GM19035 (cell line): ENCODE results near the gene FYN.

Experiments
- ATAC-seq: cut with Tn5 transposase; IDR thresholded peaks from one replicate; pipeline ENCODE4 v1.9.1; 2021; ENCODE audit not compliant: unreplicated experiment

Gene FYN

DNA sequence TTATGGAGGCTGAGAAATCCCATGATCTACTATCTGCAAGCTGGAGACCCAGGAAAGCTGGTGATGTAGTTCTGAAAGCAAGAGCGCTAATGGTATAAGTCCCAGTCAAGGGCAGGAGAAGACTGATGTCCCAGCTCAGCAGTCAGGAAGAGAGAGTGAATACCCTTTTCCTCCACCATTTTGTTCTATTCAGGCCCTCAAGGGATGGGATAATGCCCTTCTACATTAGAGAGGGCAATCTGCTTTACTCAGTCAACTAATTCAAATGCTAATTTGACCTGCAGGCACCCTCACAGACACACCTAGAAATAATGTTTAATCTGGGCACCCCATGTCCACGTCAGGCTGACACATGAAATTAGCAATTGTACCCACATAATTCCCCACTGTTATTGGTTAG is 10.8 kb upstream of the FYN start:
- no peak for ATAC-seq

DNA sequence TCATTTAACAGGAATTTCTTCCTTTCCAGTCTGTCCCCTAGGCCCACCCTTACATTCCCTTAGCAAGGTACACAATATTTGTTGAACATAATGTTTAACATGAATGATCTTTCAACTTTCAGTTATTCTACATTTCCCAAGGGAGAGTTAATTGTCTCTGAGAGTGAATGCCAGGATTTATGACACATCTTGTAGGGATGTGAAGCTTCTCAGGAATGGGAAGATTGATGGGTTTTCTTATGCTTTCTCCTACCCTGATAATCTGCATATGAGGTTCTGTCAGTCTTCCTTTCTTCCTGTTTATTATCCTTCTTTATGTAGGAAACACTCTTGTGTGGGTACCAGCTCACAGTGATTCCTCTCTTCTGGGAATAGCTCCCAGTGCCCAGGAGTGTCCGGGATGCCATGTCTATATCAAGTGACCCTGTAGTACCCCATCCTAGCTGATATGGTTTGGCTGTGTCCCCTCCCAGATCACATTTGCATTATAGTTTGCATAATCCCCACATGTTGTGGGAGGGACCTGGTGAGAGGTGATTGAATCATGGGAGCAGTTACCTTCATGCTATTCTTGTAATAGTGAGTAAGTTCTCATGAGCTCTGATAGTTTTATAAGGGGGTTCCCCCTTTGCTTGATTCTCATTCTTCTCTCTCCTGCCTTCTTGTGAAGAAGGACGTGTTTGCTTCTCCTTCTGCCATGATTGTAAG is 7.1 kb upstream of the FYN start:
- ATAC-seq = no peak

DNA sequence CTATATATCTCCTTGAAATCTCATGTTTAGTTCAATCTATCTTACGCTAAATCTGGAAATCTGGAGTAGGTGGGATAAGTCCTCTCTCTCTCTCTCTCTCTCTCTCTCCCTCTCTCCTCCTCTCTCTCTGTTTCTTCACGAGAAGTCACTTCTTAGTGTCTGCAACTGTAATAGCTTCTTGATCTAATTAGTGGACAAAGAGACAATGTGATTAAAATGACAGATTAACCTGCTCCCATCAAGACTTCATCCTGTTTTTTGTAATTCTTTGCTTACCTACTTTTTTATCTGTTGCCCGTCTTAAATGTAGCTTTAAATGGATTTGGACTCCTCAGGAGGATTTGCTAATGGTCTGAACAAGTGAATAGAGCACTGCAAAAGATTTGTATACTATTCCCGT is 2.5 kb upstream of the FYN start:
- ATAC-seq = no peak

DNA sequence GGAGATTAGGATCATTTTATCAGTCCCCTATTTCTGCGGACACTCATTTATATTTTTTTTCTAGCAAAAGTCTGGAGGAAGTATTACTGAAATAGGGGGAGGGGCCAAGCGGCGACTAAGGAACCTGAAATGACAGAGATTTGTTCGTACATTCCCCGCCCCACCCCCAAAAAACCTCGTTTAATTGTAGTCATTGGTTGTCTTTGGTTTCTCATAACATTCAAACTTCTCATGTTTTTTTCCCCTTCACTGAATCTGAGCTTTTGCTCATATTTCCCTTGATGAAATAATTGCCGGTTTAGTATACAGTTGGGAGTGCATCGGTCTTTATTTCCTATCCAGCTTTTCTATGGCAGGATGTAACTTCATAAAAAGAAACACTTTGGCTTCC is 768 bp upstream of the FYN start:
- no peak for ATAC-seq

- ATAC-seq = peak; percentile 25
These were observed 663 bp downstream of the FYN start for GRCh38 chr6:111872401-111873177.

DNA sequence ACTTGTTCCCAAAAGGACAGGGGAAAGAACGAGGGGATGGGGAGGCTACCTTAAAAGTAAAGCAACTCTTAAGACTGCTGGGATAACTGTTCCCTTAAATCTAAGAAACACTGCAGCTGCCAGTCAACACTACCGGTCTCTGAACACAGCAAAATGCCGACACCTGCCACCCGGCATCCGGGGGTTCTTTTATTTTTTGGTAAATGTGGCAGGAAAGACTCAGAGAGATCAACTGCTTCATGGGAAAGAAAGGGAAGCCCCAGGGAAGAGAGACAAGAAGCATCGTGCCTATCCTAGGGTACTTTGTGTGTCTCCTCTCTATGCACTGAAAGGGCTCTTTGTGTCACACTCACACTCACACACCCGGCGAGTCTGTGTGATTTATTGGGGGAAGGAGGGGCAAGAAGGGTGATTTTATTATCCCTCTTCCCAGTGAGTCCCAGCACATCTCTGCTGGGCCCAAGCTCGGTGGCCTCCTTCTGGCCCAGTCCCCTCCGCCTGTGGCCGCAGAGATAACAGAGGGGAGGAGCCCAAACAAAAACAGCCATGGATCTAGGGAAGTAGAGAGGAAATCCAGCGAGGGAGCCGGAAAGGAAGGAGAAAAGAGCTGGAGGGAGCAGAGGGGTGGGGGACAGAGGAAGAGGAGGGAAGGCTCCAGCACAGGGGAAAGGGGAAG is 1.4 kb downstream of the FYN start:
- ATAC-seq = no peak

DNA sequence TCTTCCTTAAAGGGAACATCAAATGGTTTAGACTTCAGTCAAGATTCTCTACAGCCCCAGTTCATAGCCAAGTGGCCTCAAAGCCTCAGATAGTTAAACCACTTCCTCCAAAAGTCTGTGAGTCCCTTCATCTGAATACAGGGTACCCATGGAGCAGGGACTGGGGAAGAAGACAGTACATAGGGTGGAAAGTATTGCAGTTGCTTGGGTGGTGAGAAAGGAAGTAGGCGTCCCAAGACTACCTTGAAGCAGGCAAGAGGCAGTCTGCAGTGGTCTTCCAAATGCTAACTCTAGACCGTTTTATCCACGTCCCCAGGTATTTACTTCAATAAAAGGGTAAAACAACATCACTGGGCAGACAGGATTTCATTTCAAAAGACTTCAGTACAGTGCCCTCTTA is 2.0 kb downstream of the FYN start:
- no peak for ATAC-seq

DNA sequence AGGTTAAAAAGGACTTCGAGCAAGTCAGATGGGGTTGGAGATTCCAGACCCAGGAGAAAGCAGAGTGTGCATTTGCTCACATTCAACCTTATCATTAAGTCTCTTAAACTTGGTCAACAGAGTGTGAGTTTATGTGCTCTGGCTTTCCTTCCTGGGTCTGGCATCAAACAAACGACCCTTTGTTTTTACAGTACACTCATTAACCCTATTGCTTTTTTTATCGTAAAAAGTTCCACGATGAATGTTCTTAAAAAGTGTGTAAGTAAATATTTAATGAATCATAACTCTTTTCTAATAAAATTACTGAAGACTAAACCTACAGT is 2.5 kb downstream of the FYN start:
- ATAC-seq = no peak

GRCh38 chr6:111870051-111870741 is 3.1 kb downstream of the FYN start:
- ATAC-seq = no peak

DNA sequence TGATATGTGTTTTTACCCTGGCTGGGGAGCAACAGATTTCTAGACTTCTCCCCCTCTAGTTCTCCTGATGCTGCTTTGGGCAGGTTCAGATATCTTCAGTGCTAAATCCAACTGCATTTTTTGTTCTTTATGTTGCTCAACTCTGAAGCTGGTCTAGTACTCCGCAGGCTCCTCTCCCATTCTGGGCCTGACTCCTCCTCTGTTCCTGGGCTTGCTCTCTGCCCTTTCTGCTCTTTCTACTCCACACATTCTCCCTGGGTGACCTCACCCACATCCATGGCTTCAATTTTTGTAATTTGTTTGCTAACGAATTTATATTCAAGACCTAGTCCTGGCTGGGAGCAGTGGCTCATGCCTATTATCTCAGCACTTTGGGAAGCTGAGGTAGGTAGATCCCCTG is 6.4 kb downstream of the FYN start:
- no peak for ATAC-seq

GRCh38 chr6:111865909-111866546 is 7.2 kb downstream of the FYN start:
- no peak for ATAC-seq

- no peak for ATAC-seq
These were observed 8.1 kb downstream of the FYN start for GRCh38 chr6:111865049-111865585.

GRCh38 chr6:111864138-111865048 is 8.9 kb downstream of the FYN start:
- no peak for ATAC-seq

DNA sequence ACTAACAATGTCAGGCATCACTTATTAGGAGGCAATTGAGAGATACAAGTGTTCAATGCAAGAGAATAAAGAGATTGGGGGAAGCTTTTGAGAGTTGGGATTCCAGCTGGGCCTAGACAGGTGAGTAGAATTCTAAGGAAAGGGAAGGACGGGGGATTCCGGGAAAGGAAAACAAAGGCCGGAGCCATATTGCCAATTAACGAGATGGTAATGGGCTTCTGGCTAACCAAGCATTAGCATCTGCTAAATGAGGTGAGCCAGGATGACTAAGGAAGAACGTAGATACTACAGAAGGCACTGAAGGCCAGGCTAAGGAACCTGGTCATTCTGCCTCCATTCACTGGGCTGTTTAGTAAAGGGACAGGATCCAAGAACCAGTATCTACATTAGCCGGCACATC is 10.5 kb downstream of the FYN start:
- no peak for ATAC-seq

DNA sequence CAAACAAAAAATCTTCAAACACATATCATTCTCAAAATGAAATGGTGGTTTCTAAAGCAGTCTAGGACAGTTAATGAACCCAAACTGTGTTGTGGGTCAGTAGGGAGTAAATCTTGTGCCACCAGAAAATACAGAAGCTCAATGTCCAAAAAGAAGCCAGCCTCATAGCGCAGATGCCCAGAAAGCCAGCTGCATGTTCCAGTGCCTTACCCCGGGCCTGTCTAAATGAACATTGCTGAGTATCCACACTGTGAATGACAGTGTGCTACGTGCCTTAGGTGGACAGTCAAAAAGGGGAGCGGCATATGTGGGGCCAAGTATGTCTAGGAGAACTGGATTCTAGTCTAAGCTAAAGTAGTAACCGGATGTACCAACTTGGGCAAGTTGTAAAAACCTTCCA is 10.9 kb downstream of the FYN start:
- no peak for ATAC-seq

DNA sequence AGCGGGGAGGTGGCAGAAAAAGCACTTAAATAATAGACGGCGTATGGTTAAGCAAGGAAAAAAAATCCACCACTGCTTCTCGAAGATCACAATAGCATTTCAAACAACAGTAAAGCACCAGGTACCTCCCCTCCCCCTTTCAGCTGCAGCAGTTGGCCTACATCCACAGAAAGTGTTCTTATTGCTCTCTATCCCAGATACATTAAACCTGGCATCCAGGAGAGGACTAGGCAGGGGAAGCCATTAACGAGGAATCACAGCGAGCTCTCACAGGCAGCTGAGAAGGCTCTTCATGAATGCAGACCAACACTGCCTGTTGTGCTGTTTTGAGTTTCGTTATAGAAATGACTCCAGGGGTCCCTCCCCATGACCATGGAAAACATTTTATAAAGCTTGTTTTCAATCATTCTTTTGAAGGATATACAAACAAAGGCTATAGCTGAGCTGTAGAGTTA is 11.8 kb downstream of the FYN start:
- ATAC-seq = no peak

DNA sequence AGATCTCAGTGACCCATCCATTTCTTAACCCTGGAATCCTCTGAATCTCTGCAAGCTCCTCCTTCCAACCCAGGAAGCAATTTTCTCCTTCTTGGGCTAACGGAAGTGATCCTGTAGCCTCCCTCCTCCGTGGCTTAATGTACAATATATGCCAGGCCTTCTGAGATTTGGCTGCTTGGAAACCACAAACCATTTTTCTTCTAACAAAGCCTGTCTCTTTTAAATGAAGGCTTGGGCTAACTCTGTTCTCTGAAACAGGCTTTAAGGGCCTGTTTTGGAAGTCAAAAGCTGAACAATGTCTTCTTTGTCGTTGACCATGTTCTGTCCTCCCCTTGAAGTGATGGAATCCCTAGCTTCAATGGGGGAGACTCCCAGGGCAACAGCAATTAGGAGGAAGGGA is 14.9 kb downstream of the FYN start:
- no peak for ATAC-seq

DNA sequence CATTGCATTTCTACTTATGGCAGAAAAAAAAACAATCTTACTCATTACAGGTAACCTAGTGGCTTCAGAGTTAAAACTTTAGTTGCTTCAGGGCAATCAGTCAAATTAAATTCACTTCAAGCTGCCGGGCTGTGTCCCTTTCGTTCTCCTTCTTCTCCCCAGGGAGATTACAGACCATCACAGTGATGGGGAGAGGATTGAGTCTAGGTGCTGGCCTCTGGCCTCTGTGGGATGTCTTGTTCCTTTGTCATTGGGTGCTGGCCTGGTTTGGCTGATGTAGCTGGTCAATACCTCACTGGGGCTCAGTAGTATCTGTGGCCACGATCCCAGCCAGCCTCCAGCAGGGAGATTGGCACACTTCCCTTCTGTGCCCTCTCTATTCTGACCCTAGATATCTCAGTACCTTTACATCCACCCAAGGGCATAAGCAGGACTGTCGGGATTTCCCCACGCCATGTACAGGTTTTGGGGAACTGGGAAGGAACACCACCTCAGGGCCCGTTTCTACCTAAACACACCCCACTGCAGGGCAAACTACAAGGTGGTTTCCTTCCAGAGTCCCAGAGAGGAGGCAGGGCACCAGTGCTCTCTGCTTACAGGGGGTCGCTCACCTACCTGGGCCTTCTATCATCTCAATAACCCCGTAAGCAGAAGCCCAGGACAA is 15.4 kb downstream of the FYN start:
- ATAC-seq = no peak

DNA sequence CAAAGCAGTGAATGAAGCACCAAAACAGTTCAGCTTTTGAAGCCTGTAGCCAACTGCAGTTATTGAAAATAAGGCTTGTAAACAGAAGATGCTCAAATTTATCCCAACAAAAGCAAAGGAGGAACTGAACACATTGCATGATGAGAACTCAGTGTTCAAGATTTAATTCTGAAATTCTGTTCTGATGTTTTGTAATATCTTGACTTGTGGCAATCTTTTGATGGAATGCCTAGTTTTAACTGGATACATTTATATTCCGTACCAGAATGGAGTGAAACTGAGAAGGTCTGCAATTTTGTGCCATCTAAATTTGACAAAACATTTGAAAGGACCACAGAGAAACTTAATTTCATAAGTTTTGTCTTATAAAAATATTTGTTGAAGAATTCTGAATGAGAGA is 17.5 kb downstream of the FYN start:
- no peak for ATAC-seq
